NCI-H526 (cell line): Measurements from ENCODE around the gene NPC1.
"Not testable (repeated sequence)": the region's sequence is repeated elsewhere in the genome, so short reads cannot be mapped to it uniquely, and the experiment has no call there.

Experiments
- DNase-seq, 2 experiments: peaks; one replicate each; lab custom pipeline; 2025; lab: John Stamatoyannopoulos, UW

The NPC1 gene

GRCh38 chr18:23523429-23524212 is 62.7 kb downstream of the NPC1 start:
- no peak for DNase-seq

GRCh38 chr18:23521907-23522306 is 64.4 kb downstream of the NPC1 start:
- no peak for DNase-seq

- DNase-seq, result no peak
Observed at GRCh38 chr18:23521271-23521670, 65.0 kb downstream of the NPC1 start.

- no peak for DNase-seq
Observed at GRCh38 chr18:23519734-23520133, 66.6 kb downstream of the NPC1 start.

GRCh38 chr18:23515911-23516546 is 70.3 kb downstream of the NPC1 start:
- DNase-seq, result peak; percentile 49 to 79

- no peak for DNase-seq
Observed at GRCh38 chr18:23512641-23513040, 73.7 kb downstream of the NPC1 start.

- not testable (repeated sequence) for DNase-seq
Observed at GRCh38 chr18:23512216-23512615, 74.1 kb downstream of the NPC1 start.

GRCh38 chr18:23510923-23511322 is 75.4 kb downstream of the NPC1 start:
- not testable (repeated sequence) for DNase-seq

- DNase-seq, result no peak
Observed at GRCh38 chr18:23506393-23506792, 79.9 kb downstream of the NPC1 start.

GRCh38 chr18:23504720-23505119 is 81.6 kb downstream of the NPC1 start:
- no peak for DNase-seq

GRCh38 chr18:23503963-23504344 is 82.4 kb downstream of the NPC1 start:
- peak in 1 of 2 experiments; percentile 27 for DNase-seq

- peak; percentile 76 to 93 for DNase-seq
Observed at GRCh38 chr18:23503038-23503962, 83.0 kb downstream of the NPC1 start, which contains the start of gene RMC1. Gene RMC1, plus strand, starts transcription at chr18:23503511. Its CDS starts 108 bp downstream, at chr18:23503619.

GRCh38 chr18:23502516-23503037 is 83.7 kb downstream of the NPC1 start:
- no peak for DNase-seq

- no peak for DNase-seq
Observed at GRCh38 chr18:23501626-23502025, 84.7 kb downstream of the NPC1 start.

- DNase-seq, result no peak
Observed at GRCh38 chr18:23499291-23499781, 87.0 kb downstream of the NPC1 start.

- DNase-seq, result peak; percentile 12 to 71
Observed at GRCh38 chr18:23498877-23499276, 87.4 kb downstream of the NPC1 start.

- DNase-seq, result no peak
Observed at GRCh38 chr18:23498117-23498516, 88.2 kb downstream of the NPC1 start.

GRCh38 chr18:23495723-23496440 is 90.4 kb downstream of the NPC1 start:
- DNase-seq, result no peak

- DNase-seq, result no peak
Observed at GRCh38 chr18:23494992-23495391, 91.3 kb downstream of the NPC1 start.

GRCh38 chr18:23493654-23494053 is 92.7 kb downstream of the NPC1 start:
- no peak for DNase-seq

GRCh38 chr18:23489586-23489985 is 96.7 kb downstream of the NPC1 start:
- not testable (repeated sequence) for DNase-seq
